RCC 7860 (cell line): Measurements from ENCODE around the gene MUL1.

Experiments
- DNase-seq: peaks from one replicate; pipeline ENCODE4 v3.0.0-alpha.2; 2015; ENCODE audit warnings: low spot score
- FAIRE-seq: peaks from 2 replicates; lab custom pipeline; 2012; peaks lifted over from hg19 to GRCh38; lab: Jason Lieb, UNC

The MUL1 gene

GRCh38 chr1:20486457-20487235 is 21.3 kb downstream of the MUL1 start:
- DNase-seq (no peak), FAIRE-seq (no peak)

GRCh38 chr1:20485527-20486456 is 22.2 kb downstream of the MUL1 start, which contains the start of gene CAMK2N1:
TSS of gene CAMK2N1 (minus strand) at chr1:20486210. CDS start at chr1:20485379, 831 bp downstream.
- DNase-seq, result peak; percentile 33
- no peak for FAIRE-seq

- DNase-seq, result no peak
These were observed 23.2 kb downstream of the MUL1 start for GRCh38 chr1:20484519-20485462.

GRCh38 chr1:20483833-20484518 is 24.0 kb downstream of the MUL1 start:
- peak; percentile 14 for DNase-seq
- no peak for FAIRE-seq

More at GRCh38 chr1:20484519-20485462, 23.2 kb downstream of the MUL1 start:
- no peak for FAIRE-seq

- no peak for FAIRE-seq
- no peak for DNase-seq
These were observed 24.7 kb downstream of the MUL1 start for GRCh38 chr1:20483098-20483832.

- no peak for FAIRE-seq
- DNase-seq, result no peak
These were observed 26.1 kb downstream of the MUL1 start for GRCh38 chr1:20481643-20482498.

GRCh38 chr1:20480951-20481617 is 26.9 kb downstream of the MUL1 start:
- DNase-seq, result peak; percentile 42
- FAIRE-seq, result peak; percentile 77

- DNase-seq, result peak; percentile 93
- FAIRE-seq, result peak; percentile 96
These were observed 27.6 kb downstream of the MUL1 start for GRCh38 chr1:20480243-20480944.

- DNase-seq (no peak), FAIRE-seq (no peak)
These were observed 28.1 kb downstream of the MUL1 start for GRCh38 chr1:20479840-20480239.

GRCh38 chr1:20478057-20478635 is 29.8 kb downstream of the MUL1 start:
- FAIRE-seq, result no peak

GRCh38 chr1:20477348-20478056 is 30.4 kb downstream of the MUL1 start:
- DNase-seq (no peak), FAIRE-seq (no peak)

More at GRCh38 chr1:20478057-20478635, 29.8 kb downstream of the MUL1 start:
- no peak for DNase-seq

- FAIRE-seq, result peak; percentile 22
These were observed 31.5 kb downstream of the MUL1 start for GRCh38 chr1:20476265-20477038.

GRCh38 chr1:20474996-20475395 is 33.0 kb downstream of the MUL1 start:
- no peak for FAIRE-seq
- no peak for DNase-seq

More at GRCh38 chr1:20476265-20477038, 31.5 kb downstream of the MUL1 start:
- peak; percentile 67 for DNase-seq

GRCh38 chr1:20474333-20474975 is 33.5 kb downstream of the MUL1 start:
- no peak for FAIRE-seq
- no peak for DNase-seq

- no peak for FAIRE-seq
- DNase-seq, result no peak
These were observed 34.1 kb downstream of the MUL1 start for GRCh38 chr1:20473894-20474293.
